ENCODE measurements around the gene DGKB. TPM values are rescaled to one million over a fixed set of nuclear protein-coding genes. Genes with fewer than 3 reads are reported as not detected.

DGKB gene
- total RNA-seq, 1 experiment from 2014 or later: 0.05 TPM

DNA sequence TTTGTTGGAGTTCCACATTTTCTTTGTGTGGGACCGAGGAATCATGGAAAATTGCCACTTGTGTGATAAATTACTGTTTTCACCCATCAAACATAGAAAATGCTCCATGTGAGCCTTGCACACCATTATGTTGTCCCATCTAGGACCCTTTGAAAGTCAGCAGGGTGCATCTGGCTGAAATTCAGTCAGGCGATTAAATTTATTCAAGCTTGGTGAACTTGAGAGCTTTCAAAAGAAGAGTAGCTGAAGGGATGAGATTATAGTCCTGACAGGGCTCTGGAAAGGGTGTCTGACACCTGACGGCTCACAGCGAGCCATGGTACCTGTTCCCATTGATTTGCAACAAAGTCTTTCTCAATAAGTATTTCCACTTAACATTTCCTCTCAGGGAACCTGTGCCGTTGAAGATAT, 513.4 kb downstream of the DGKB start:
- no peak for DNase-seq (ENCODE audit: low read depth)

DNA sequence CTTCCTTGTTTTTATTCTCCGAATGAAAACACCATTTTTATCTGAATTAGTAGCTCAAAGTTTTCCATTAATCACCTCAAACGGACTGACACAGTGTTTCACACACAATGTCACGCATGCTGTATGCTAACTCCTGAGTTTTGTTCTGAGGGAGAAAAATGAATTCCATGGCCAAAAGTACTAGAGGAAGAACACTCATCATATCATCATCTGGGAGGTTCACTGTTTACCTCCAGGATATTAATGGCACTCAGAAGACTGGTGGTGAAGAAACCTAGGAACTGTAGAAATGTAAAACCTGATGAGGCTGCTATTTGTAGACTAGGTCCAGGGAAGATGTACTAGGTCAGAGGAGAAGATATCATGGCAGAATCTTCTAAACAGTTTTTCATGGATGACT, 517.5 kb downstream of the DGKB start:
- peak; percentile 23 for DNase-seq (ENCODE audit: low read depth)

DNA sequence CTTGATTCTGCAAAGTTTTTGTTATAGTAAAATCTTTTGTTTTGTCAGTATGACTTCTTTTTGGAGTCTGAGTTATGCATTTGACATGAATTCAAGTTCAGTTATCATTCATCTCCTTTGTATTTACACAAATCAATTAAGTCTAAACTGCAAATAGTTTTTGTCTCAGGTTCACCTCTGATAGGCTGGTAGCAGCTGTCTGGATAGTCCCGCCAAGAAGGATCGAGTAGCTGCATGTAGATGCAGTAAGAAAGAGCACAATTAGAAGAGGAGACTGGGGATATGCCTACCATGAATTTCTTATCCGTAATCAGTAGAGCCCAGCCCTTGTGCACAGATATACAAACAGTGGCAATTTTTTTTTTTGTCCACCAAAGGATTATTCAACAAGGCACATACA, 520.6 kb downstream of the DGKB start:
- DNase-seq (ENCODE audit: low read depth): no peak

DNA sequence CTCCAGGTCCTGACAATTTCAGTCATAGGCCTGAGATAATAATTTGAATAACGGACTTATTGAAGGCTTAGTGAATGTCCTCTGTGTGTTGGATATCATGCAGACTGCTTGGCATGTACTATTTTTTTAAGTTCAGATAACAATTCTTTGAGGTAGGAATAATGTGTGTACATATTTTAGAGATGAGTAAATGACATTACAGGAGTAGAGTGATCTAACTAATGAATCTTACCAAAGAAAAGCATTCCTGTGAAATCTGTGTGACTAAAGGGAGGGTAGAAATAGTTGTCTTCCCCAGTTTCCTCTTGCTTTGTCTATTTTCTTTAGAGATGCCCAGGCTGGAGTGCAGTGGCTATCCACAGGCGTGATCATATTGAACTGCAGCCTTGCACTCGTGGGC, 521.2 kb downstream of the DGKB start:
- peak; percentile 39 for DNase-seq (ENCODE audit: low read depth)

DNA sequence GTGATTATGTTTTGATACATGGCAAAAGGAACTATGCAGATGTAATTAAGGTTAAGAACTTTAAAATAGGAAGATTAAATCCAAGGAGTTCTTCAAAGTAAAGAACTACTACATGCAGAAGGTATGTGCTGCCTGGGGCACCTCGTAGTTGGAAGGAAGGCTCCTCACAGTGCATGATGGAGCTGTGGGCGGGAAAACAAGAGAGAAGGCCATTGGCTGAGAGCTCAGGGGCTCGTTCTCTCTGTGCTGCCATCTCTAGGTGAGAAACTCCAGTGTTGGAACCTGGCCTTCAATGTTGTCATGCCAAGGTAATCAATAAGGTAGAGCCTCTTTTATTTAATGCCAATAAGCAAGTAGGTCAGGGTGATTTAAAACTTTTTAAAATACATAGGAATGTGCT, 521.7 kb downstream of the DGKB start:
- DNase-seq (ENCODE audit: low read depth): peak; percentile 38

DNA sequence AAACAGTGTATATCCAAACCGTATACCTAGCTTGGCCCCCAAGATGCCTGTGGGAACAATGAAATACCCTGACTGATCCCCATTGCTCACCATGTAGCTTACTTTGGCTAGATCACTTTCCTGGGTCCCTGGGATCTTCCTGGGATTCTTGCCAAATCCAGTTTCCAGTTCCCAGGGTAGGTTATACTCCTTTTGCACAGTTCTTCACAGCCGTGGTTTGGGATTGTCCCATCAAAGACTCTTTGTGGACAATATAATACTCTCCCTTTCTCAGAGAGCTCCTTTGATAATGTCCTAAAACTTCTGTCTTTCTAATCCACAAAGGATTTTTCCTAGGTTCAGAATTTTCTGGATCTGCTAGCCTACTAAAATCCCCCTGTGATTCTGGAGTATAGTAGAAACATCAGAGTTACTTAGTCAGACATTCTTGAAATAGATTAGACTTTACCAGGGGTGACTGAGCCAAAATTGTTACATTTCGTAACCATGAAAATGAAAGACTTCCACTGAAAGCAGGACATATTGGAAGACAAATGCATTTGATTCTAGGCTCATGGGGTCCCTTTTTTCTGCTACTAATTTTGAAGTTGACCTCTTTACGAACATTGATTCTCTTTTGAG, 524.8 kb downstream of the DGKB start:
- DNase-seq (ENCODE audit: low read depth): peak; percentile 41

DNA sequence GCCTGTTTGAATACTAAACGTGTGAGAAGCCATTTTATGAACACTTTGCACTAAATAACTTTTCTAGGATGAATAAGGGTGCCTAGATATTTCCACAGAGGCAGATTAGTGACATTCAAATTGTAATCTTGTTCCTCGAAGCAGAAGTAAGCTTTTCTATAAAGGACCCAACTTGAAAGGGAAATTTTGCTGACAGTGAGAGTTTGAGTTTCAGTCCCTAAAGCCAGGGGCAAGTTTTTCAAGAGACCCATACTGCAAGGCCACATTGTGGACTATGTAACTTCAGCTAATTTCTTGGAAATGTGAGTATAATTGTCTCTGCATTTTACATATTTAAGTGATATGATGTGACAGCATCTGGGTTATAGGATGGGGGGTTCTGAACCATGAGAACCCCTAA, 525.8 kb downstream of the DGKB start:
- no peak for DNase-seq (ENCODE audit: low read depth)

DNA sequence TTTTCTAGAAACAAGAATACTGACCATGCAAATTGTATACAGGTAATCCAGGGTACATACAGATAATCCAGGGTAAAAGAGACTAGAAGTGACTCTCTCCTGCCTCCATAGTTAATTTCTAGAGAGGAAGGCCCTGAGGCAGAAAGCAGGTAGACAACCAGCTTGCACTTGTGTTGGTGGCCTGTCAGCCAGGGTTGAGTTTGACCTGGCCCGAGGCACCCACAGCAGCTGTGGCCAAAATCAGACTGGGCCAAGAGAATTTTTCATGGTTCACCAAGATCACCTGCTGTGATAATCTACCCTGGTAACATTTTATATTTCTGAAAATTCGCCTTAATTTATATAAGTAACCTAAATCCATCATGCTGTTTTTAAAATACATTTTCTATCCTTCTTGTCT, 526.6 kb downstream of the DGKB start:
- DNase-seq (ENCODE audit: low read depth): no peak

DNA sequence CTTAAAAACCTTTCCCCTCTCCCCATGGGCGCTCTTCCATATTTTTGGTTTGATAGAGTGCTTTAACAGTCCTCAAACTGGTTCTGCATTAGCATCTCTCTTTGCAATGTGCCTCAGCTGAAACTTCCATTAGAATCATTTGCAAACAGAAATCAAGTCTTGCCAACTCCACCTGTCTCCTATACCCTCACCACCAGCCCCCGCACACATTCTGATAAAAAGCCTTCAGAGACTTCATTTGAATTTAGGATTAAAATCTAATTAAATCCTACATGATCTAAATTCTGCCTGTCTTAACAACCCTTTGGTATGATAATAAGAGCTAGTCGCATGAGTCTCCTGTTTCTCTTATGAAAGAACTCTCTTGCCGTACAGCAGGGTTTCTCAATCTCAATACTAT, 528.2 kb downstream of the DGKB start:
- no peak for DNase-seq (ENCODE audit: low read depth)

DNA sequence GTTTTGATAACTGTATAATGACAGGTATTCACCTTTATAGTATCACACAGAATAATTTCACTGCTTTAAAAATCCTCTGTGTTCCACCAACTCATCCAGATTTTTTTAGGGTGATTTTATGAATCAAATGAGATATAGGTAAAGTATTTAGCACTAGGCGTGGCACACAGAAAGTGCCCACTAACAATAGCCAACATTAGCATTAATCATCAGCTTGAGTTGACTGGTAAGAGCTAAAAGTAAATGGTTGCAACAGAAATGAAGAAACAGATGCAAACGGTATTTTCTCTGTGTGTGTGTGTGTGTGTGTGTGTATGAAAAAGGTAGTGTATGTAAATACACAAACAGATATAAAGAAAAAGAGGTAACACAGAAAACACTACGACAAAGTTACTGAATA, 534.3 kb downstream of the DGKB start:
- no peak for DNase-seq (ENCODE audit: low read depth)

DNA sequence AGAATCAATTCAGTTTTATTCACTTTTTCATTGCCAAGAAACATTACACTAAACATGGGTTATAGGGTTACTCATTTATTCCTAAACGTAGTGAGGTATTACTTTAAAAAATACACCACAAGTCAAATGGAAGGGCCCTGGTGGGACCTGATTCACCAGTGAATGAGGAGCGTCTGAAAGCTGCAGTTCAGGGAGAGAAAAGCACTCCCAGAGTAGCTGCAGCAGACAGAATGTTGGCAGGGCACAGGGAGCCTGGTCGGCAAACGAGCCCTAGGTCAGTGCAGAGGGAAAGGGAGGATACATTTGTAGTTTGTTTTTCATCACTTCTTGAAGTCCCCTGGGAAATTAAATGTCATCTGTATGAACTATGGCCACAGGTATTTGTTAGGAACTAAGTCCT, 551.4 kb downstream of the DGKB start:
- DNase-seq (ENCODE audit: low read depth): no peak

DNA sequence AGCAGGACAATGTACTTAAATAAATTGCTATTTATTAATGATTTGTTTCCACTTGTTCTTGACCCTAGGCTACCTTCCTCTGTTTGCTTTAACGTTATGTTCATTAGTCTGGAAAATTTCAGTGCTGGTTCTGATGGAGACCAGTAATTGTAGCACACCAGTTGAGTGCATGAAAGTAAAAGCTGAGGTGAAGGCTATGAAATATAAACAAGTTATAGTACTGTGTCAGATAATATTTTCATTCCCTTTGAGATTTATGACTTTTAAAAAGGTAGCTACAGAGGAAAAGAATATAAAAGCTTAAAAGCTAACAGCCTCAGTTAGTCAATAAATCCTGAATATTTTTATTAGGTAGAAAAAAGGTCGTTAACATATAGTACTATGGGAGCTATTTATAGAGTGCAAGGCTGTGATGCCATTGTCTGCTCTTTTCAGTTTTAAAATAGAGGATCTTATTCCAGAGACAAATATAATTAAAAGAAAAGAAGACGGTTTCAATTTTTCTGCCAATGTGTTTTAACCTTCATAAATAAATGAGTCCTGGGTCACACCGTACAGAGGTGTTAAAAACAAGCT, 561.3 kb downstream of the DGKB start:
- no peak for DNase-seq (ENCODE audit: low read depth)

DNA sequence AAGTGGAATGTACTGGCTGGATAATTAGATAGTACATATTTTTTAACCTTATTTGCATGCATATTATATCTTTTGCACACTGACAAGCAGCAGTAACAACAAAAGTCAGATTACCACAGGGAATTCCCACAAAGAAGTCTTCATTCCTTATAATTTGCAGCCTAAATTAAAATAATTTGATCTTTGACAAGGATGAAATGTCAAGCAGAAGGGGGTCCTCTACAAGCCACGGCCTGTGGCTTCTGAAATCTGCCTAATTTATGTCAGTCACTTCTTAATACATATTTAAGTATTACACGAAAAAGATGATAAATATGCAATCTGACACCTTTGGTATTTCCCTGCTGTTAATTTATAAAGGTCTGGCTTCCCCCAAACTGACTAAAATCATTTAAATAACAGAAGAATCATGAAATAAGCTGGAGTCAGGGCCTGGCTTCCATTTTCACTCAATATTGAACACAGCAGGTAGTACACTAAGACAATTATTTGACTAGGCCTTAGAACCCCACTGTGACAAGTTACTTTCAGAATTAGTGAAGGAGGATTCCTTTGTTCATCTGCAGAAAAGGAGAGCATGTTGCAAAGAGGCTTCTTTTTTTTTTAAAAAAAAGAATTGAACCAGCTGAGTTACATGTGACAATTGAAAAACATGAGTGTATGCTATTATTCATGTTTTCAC, 562.0 kb downstream of the DGKB start:
- DNase-seq (ENCODE audit: low read depth): no peak

DNA sequence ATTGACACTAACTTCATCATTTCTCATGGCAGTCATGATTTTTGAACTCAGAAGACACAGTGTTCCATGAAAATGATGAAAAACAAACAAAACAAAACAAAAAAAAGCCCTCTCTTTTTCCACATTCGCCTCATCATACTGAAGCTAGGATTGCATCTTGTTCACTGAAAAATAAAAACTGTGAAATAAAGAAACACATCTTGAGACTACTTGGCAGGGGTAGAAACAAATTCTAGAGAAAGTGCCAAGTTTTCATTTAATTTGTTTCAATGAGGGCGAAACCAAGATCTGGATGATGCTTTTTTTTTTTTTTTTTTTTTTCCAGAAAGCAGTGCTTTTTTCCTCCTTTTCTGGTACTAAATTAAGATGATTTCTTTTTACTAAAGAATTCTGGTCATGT, 562.7 kb downstream of the DGKB start:
- no peak for DNase-seq (ENCODE audit: low read depth)

DNA sequence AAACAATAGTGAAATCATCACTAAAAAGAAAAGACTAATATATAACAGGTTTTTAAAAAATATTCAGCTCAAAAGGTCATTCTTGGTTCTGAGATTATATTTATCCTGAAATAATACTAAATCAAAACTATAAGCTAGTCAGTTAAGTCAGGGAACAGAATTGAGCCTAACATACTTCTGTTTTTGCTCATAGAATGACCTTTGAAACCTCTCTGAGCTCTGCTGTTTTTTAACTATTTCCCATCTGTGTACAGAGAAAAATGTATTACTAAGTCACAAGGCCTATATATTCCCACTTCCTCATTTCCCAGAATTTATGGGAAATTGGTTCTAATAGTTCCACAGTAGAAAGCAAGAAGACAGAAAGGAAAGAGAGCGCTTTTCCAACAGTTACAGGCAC, 566.3 kb downstream of the DGKB start:
- DNase-seq (ENCODE audit: low read depth): no peak

DNA sequence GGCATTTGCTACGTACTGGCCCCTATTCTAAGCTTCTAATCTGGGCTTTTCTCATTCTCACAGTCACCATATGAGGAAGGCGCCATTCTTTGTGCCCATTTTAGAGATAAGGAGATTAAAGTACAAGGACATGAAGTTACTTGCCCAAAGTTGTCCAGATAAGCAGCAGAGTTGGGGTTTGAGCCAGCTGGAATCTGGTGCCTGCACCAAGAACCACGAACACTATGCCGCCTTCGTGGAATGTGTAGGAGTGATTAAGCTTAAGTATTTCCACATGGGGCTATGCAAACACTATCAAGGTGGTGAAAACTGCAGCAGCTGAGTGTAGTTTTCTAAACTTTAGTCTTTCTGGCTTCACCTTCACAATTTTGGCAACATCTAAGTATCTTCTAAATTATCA, 570.4 kb downstream of the DGKB start:
- no peak for DNase-seq (ENCODE audit: low read depth)

DNA sequence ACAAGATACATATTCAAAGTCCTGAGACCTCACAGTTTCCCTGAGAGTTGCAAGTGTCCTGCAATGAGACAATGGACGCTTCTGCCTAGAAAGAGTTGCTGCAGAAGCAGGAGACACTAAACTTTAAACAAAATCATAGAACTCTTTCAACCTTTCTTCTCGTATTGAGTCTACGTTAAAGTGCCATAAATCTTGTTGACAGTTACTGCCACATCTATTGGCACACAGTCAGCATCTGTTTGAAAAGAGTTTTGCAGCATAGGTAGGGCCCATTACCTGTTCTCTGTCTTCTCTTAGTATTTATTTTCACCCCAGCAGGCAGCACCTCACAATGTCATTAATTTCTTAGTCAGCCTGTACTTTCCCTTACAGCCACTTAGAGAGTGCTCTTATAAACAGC, 577.8 kb downstream of the DGKB start:
- DNase-seq (ENCODE audit: low read depth): no peak

DNA sequence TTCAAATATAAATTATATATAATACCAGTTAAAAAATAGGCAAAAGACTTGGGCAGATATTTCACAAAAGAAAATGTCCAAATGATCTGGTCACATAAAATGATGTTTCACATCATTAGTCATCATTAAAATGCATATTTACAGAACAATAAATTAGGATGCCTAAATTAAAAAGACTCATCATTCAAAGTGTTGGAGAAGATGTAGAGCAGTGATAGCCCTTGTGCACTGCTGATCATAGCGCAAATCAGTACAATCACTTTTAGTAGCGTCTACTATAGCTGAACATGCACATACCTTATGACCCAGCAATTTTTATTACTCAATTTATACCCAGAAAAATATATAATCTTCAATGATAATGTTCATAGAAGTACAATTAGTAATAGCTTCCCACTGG, 579.8 kb downstream of the DGKB start:
- no peak for DNase-seq (ENCODE audit: low read depth)

DNA sequence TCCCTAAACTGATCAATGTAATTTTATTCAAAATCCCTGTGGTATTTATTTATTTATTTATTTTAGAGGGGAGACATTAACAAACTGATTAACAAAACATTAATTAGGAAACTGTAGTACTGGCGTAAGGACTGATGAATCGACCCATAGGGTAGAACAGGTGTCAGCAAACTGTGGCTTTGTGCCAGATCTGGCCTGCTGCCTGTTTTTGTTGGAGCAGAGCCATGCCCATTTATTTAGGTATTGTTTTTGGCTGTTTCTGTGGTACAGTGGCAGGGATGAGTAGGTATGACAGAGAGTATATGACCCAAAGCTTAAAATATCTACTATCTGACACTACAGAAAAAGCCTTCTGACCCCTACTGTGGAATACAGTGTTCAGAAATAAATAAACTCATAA, 580.6 kb downstream of the DGKB start:
- DNase-seq (ENCODE audit: low read depth): no peak

DNA sequence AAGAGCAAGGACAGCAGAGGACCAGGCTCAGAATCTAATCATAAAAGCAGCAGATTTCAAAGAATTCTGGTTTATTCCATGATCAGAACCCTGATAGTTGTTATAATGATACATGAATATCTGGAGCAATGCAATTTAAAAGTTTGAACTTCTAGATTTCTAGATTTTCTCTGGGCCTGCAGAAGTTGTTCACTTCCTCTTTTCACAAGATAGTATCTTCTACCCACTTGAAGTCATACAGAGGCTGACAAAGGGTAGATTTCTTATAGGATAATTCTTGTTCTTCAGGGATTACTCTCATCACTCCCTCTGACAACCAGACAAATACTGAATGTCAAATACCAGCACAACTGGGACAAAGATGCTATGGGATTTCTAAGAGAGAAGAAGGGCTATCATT, 593.1 kb downstream of the DGKB start:
- DNase-seq (ENCODE audit: low read depth): no peak

DNA sequence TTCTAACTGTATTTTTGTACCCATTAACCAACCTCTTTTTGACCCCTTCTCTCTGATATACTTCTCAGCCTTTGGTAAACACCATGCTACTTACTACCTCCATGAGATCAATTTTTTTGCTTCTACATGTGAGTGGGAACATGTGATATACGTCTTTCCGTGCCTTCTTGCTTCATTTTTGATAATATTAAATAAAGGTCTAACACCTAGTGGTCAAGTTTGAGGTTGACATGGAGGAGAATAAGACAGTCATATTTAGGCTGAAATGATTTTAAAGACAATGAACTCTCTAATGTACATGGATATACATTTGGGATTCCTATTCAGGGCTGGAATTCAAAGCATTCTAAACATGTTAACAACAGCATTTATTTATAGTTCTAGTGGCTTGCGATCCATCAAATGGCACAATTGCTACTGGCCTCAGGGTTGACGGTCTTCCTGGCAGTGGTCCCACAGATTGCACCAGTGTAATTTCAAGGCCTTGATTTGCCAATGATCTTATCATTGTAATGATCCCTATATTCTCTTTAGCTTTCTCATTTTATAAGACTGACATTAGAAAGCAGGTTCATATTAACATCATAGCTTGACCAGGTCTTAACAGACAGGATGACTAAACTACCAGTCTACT, 597.2 kb downstream of the DGKB start:
- DNase-seq (ENCODE audit: low read depth): no peak

DNA sequence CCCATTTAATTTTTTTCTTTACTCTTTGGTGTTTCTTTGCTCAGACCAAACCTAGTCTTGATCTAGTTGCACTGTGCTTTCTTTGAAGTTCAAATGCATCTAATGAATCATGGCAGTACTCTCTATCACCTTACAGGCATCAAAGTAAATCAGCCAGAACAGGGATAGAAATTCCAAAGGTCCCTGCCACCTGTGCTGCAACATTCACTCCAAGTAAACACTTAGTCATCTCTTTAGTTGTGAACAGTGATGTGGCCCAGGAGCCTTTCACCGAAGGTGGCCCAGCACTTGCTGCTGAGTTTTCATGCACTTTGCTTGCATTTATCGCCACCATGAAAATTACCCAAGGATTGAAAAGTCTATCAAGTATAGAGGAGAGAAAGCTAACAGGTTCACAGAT, 599.0 kb downstream of the DGKB start:
- no peak for DNase-seq (ENCODE audit: low read depth)

DNA sequence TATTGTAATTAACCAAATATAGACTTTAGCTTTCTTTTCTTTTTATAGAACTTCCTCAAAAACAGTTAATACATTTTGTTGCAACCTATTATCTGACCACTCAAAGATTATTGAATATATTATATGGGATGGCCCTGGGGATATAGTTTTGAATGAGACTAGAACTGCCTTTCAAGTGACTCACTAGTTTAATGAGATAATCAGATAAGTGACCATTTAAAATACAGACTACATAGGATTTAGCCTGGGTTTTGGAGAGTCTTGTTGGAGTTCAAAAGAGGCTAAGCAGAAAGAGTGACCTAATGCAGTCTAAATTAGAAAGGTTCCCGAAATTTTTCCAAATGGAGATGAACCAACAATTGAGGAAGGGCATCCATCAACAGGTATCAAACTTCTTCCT, 607.9 kb downstream of the DGKB start:
- DNase-seq (ENCODE audit: low read depth): peak; percentile 49

All from M059J (cell line).